K562 (cell line): ENCODE data around the gene SMCHD1. TPM values are rescaled to one million over a fixed set of nuclear protein-coding genes. Genes with fewer than 3 reads are reported as not detected.
A peak's percentile ranks its signal among the peaks of the same experiment; 100 is the strongest.

ENCODE experiments used
- ARID1B ChIP-seq: fragments of 450-650 bp; IDR thresholded peaks from 2 replicates; pipeline ENCODE4 v1.6.1; 2016; ENCODE audit warnings: antibody characterized with exemption, mild to moderate bottlenecking, inconsistent platforms
- CTBP1 ChIP-seq: fragments of 450-650 bp; IDR thresholded peaks from 2 replicates; pipeline ENCODE4 v1.6.1; 2016; ENCODE audit warnings: borderline replicate concordance
- FOXA3 ChIP-seq, 2 experiments: fragments of 450-650 bp in 1 of 2; sonication (generic) in 1 of 2; formaldehyde crosslinking; IDR thresholded peaks in 1 of 2; conservative IDR thresholded peaks in 1 of 2; 2 replicates each; pipeline versions ENCODE4 v1.4.0 to v1.8.0; 2020 to 2022; ENCODE audit warnings: mild to moderate bottlenecking in 2 of 2, missing genetic modification reagents in 1 of 2
- HMG20A ChIP-seq: fragments of 450-650 bp; formaldehyde crosslinking; conservative IDR thresholded peaks from 2 replicates; pipeline ENCODE4 v1.4.0; 2020; ENCODE audit warnings: mild to moderate bottlenecking, mixed read lengths
- KAT8 ChIP-seq: fragments of 450-650 bp; IDR thresholded peaks from 2 replicates; pipeline ENCODE4 v1.6.1; 2016; ENCODE audit warnings: low read depth, mild to moderate bottlenecking
- POLR2AphosphoS5 ChIP-seq: IDR thresholded peaks from 2 replicates; pipeline ENCODE4 v1.6.1; 2011; ENCODE audit warnings: mild to moderate bottlenecking, low read depth, low read length, moderate library complexity; ENCODE audit not compliant: control insufficient read depth, insufficient read depth
- RBM17 ChIP-seq: fragments of 200-400 bp; formaldehyde crosslinking; IDR thresholded peaks from 2 replicates; pipeline ENCODE4 v1.6.1; 2017; ENCODE audit warnings: low read depth, mild to moderate bottlenecking, low read length, borderline replicate concordance
- SRF ChIP-seq, 2 experiments: fragments of 250-450, 450-650 bp in 1 of 2; sonication (Bioruptor Pico) in 1 of 2; sonication (generic) in 1 of 2; formaldehyde crosslinking; IDR thresholded peaks; 2 replicates each; pipeline versions ENCODE4 v1.5.0 to v1.5.1; 2020 to 2022; ENCODE audit warnings: mild to moderate bottlenecking in 1 of 2, missing genetic modification reagents in 1 of 2
- TCF7L2 ChIP-seq: fragments of 150-350 bp; IDR thresholded peaks from 2 replicates; pipeline ENCODE4 v1.6.1; 2016; ENCODE audit warnings: low read depth, mild to moderate bottlenecking, low read length, moderate library complexity
- TEAD4 ChIP-seq, 2 experiments: sonication (generic) in 1 of 2; formaldehyde crosslinking in 1 of 2; IDR thresholded peaks; 2 replicates each; pipeline versions ENCODE4 v1.6.1 to v1.8.0; 2012 to 2022; ENCODE audit warnings: borderline replicate concordance in 1 of 2, inconsistent platforms in 1 of 2, low read length in 1 of 2, mild to moderate bottlenecking in 1 of 2, missing genetic modification reagents in 1 of 2
- WHSC1 ChIP-seq: IDR thresholded peaks from one replicate; pipeline ENCODE4 v1.6.1; 2012; ENCODE audit warnings: low read length, control low read depth, inconsistent platforms
- ZBTB8A ChIP-seq: fragments of 450-650 bp; IDR thresholded peaks from 2 replicates; pipeline ENCODE4 v1.6.1; 2018; ENCODE audit warnings: mild to moderate bottlenecking, moderate library complexity; ENCODE audit not compliant: partially characterized antibody
- ZNF12 ChIP-seq: sonication (generic); formaldehyde crosslinking; IDR thresholded peaks from 2 replicates; pipeline ENCODE4 v1.4.0; 2020; ENCODE audit warnings: mild to moderate bottlenecking, missing genetic modification reagents
- ZNF354B ChIP-seq: fragments of 250-450 bp; sonication (Bioruptor Pico); IDR thresholded peaks from 2 replicates; pipeline ENCODE4 v1.4.0; 2020
- ZNF57 ChIP-seq: fragments of 450-650 bp; formaldehyde crosslinking; IDR thresholded peaks from 2 replicates; pipeline ENCODE4 v1.4.0; 2020; ENCODE audit warnings: mild to moderate bottlenecking, moderate library complexity
- ZNF609 ChIP-seq: sonication (generic); formaldehyde crosslinking; IDR thresholded peaks from 2 replicates; pipeline ENCODE4 v1.8.1; 2023; ENCODE audit warnings: missing genetic modification reagents, mild to moderate bottlenecking, borderline replicate concordance
- polyA plus RNA-seq, 8 experiments: library from polyadenylated mRNA; depleted of rRNA in 4 of 8; stranded (reverse) in 5 of 8; unstranded in 3 of 8; fragments of >200 nt; fragmentation: Nextera tagmentation in 2 of 8; fragmentation: Illumina TruSeq in 1 of 8; extraction: Ambion mirVana in 2 of 8; extraction: Trizol in 1 of 8; gene quantifications; 2 replicates each; pipeline versions ENCODE4 v1.2.1 to v1.2.3, GENCODE V29; 2011 to 2014; ENCODE audit warnings: inconsistent platforms in 1 of 8, missing spikeins in 1 of 8
- total RNA-seq, 7 experiments: library from RNA; depleted of rRNA in 6 of 7; stranded (reverse); fragments of >200 nt in 6 of 7; fragmentation: Illumina TruSeq in 2 of 7; extraction: Trizol in 2 of 7; gene quantifications; 2 replicates each; pipeline versions ENCODE4 v1.2.1 to v1.2.3, GENCODE V29; 2011 to 2021; ENCODE audit warnings: low replicate concordance in 1 of 7
- TF ChIP-seq, protein P1 (sequence below): IDR thresholded peaks from 2 replicates; pipeline ENCODE4 v1.6.1; 2011; ENCODE audit warnings: borderline replicate concordance, low read depth, mild to moderate bottlenecking, moderate library complexity, low read length; ENCODE audit not compliant: insufficient read depth, poor library complexity, severe bottlenecking
- TF ChIP-seq, protein P2 (sequence below): fragments of 450-650 bp; formaldehyde crosslinking; IDR thresholded peaks from 2 replicates; pipeline ENCODE4 v1.4.0; 2020; ENCODE audit warnings: mild to moderate bottlenecking, mixed read lengths

SMCHD1 gene
- total and polyA plus RNA-seq, 9 of the 15 experiments (the other 6 are each of a cell fraction or from before 2014, with no cell fraction given) = 6.3 to 144 (median 72.7) TPM

- TF ChIP-seq ZNF609 (CRISPR knock-in tag) = peak; percentile 65; the same call in 1 of the 2 replicates
- peak; percentile 95 for TF ChIP-seq POLR2AphosphoS5
- TF ChIP-seq TEAD4 (IDR thresholded peaks at IDR 0.05; ENCODE audit: low read length) = no peak
- TF ChIP-seq TEAD4 (CRISPR knock-in tag; IDR thresholded peaks at IDR 0.05; ENCODE audit: borderline replicate concordance) = peak; percentile 87; the same call in 1 of the 2 replicates
- TF ChIP-seq ZNF354B (CRISPR knock-in tag) = no peak
- TF ChIP-seq KAT8 = no peak
- peak in 1 of 2 experiments; percentile 89; a peak in 2 of 4 replicates for TF ChIP-seq FOXA3 (CRISPR knock-in tag; conservative IDR thresholded peaks at IDR 0.05 in 1 of 2, IDR thresholded peaks at IDR 0.05 in 1 of 2)
- TF ChIP-seq TCF7L2 = no peak
- TF ChIP-seq WHSC1 = no peak
- TF ChIP-seq RBM17 = no peak
- no peak for TF ChIP-seq ZBTB8A
- 0 out of 4 replicates have a peak, but pooled peaks of 1 of the 2 experiments have one; percentile 31 for TF ChIP-seq SRF (CRISPR knock-in tag; IDR thresholded peaks at IDR 0.05)
- TF ChIP-seq ARID1B = peak; percentile 36; the same call in 1 of the 2 replicates
- TF ChIP-seq ZNF57 (CRISPR knock-in tag) = no peak
- TF ChIP-seq, protein P1, sequence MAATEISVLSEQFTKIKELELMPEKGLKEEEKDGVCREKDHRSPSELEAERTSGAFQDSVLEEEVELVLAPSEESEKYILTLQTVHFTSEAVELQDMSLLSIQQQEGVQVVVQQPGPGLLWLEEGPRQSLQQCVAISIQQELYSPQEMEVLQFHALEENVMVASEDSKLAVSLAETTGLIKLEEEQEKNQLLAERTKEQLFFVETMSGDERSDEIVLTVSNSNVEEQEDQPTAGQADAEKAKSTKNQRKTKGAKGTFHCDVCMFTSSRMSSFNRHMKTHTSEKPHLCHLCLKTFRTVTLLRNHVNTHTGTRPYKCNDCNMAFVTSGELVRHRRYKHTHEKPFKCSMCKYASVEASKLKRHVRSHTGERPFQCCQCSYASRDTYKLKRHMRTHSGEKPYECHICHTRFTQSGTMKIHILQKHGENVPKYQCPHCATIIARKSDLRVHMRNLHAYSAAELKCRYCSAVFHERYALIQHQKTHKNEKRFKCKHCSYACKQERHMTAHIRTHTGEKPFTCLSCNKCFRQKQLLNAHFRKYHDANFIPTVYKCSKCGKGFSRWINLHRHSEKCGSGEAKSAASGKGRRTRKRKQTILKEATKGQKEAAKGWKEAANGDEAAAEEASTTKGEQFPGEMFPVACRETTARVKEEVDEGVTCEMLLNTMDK = peak; percentile 70
- TF ChIP-seq HMG20A (CRISPR knock-in tag) = no peak
- TF ChIP-seq, protein P2, sequence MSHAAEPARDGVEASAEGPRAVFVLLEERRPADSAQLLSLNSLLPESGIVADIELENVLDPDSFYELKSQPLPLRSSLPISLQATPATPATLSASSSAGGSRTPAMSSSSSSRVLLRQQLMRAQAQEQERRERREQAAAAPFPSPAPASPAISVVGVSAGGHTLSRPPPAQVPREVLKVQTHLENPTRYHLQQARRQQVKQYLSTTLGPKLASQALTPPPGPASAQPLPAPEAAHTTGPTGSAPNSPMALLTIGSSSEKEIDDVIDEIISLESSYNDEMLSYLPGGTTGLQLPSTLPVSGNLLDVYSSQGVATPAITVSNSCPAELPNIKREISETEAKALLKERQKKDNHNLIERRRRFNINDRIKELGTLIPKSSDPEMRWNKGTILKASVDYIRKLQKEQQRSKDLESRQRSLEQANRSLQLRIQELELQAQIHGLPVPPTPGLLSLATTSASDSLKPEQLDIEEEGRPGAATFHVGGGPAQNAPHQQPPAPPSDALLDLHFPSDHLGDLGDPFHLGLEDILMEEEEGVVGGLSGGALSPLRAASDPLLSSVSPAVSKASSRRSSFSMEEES (CRISPR knock-in tag) = no peak
- peak; percentile 99 for TF ChIP-seq CTBP1
- TF ChIP-seq ZNF12 (CRISPR knock-in tag) = no peak; the same call in 1 of the 2 replicates
These were observed at the start of gene SMCHD1 (continued) for GRCh38 chr18:2655178-2655953.
